Measurements from ENCODE around the gene MALT1.

DNA sequence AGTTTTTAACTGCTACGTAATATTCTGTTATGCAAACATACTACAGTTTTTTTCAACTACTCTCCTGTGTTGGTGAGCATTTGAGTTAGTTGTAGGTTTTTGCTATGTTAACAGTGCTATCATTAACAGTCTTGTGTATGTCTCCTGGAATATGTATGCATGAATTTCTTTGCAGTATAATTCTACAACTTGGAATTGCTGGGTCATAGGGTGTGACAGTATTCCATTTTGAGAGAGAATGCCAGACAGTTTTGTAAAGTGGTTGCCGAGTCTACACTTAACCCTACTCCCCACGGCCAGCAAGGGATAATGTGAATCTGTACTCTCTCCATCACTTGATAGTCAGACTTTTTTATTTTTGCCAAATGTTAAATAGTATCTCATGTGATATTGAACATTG is 67.1 kb downstream of the MALT1 start:
- TF ChIP-seq, protein P1, sequence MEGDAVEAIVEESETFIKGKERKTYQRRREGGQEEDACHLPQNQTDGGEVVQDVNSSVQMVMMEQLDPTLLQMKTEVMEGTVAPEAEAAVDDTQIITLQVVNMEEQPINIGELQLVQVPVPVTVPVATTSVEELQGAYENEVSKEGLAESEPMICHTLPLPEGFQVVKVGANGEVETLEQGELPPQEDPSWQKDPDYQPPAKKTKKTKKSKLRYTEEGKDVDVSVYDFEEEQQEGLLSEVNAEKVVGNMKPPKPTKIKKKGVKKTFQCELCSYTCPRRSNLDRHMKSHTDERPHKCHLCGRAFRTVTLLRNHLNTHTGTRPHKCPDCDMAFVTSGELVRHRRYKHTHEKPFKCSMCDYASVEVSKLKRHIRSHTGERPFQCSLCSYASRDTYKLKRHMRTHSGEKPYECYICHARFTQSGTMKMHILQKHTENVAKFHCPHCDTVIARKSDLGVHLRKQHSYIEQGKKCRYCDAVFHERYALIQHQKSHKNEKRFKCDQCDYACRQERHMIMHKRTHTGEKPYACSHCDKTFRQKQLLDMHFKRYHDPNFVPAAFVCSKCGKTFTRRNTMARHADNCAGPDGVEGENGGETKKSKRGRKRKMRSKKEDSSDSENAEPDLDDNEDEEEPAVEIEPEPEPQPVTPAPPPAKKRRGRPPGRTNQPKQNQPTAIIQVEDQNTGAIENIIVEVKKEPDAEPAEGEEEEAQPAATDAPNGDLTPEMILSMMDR (IDR thresholded peaks at IDR 0.05): no peak
- TF ChIP-seq POLR2A (IDR thresholded peaks at IDR 0.05) (no peak), POLR2AphosphoS5 (IDR thresholded peaks at IDR 0.05) (no peak)
